IPS DF 4.7 (cell line): ENCODE results near the gene TDP2.

Experiments used
- DNase-seq: peaks from one replicate; pipeline ENCODE4 v3.0.0-alpha.2; 2013; ENCODE audit warnings: low spot score; ENCODE audit errors: extremely low read depth

The TDP2 gene

GRCh38 chr6:24603241-24603640 is 63.5 kb downstream of the TDP2 start:
- no peak for DNase-seq

- DNase-seq, result no peak
These were observed 65.8 kb downstream of the TDP2 start for GRCh38 chr6:24600903-24601302.
